Caco-2 (cell line): ENCODE measurements around the gene NUMBL. TPM values are rescaled to one million over a fixed set of nuclear protein-coding genes. Genes with fewer than 3 reads are reported as not detected.

Experiments used
- BruUV-seq: library from RNA; stranded (reverse); fragments of 400-500 nt; replicated peaks from 2 replicates; lab custom pipeline; 2021; lab: Mats Ljungman, UMichigan
- CTCF ChIA-PET: fragments of 300-600 bp; sonication (Branson Sonifier 250); formaldehyde crosslinking; loops from one replicate; lab custom pipeline; 2022; ENCODE audit warnings: antibody characterized with exemption; lab: Charles Lee
- POLR2A ChIA-PET: fragments of 300-600 bp; sonication (Branson Sonifier 250); formaldehyde crosslinking; loops from one replicate; lab custom pipeline; 2022; ENCODE audit warnings: antibody characterized with exemption; lab: Charles Lee
- DNase-seq, 2 experiments: peaks; one replicate each; pipeline versions ENCODE4 v3.0.0 to v3.0.0-alpha.2; 2020 to 2022
- H3K27me3 ChIP-seq: replicated peaks from 2 replicates; pipeline ENCODE4 v1.6.0; 2011; ENCODE audit warnings: low read length; ENCODE audit not compliant: control insufficient read depth, insufficient read depth
- H3K36me3 ChIP-seq: 2 replicates; pipeline ENCODE4 v1.5.1; 2011; ENCODE audit warnings: low read length; ENCODE audit not compliant: control insufficient read depth, insufficient read depth
- H3K4me1 ChIP-seq: fragments of 250-450 bp; sonication (Bioruptor Pico); 2 replicates; pipeline ENCODE4 v1.5.1; 2020; ENCODE audit warnings: mild to moderate bottlenecking
- H3K4me3 ChIP-seq: 2 replicates; pipeline ENCODE4 v1.5.1; 2011; ENCODE audit warnings: low read depth, mild to moderate bottlenecking, control low read depth, low read length
- H3K9me3 ChIP-seq: fragments of 250-450 bp; sonication (Bioruptor Pico); 2 replicates; pipeline ENCODE4 v1.5.1; 2020; ENCODE audit warnings: mild to moderate bottlenecking, moderate library complexity
- H3K27ac Mint-ChIP-seq: one replicate; pipeline ENCODE4 v1.8.0; 2022; ENCODE audit warnings: mixed read lengths; ENCODE audit not compliant: unreplicated experiment
- H3K27me3 Mint-ChIP-seq: one replicate; pipeline ENCODE4 v1.8.0; 2022; ENCODE audit warnings: mixed read lengths; ENCODE audit not compliant: insufficient read depth, unreplicated experiment
- H3K36me3 Mint-ChIP-seq: one replicate; pipeline ENCODE4 v1.8.0; 2022; ENCODE audit warnings: mild to moderate bottlenecking, mixed read lengths; ENCODE audit not compliant: insufficient read depth, unreplicated experiment
- H3K4me1 Mint-ChIP-seq: one replicate; pipeline ENCODE4 v1.8.0; 2022; ENCODE audit warnings: low read depth, mixed read lengths; ENCODE audit not compliant: unreplicated experiment
- H3K4me3 Mint-ChIP-seq: one replicate; pipeline ENCODE4 v1.8.0; 2022; ENCODE audit warnings: mild to moderate bottlenecking, moderate library complexity, mixed read lengths; ENCODE audit not compliant: unreplicated experiment
- H3K9me3 Mint-ChIP-seq: one replicate; pipeline ENCODE4 v1.8.0; 2022; ENCODE audit warnings: mixed read lengths; ENCODE audit not compliant: unreplicated experiment
- intact Hi-C: fragments of 100-400 bp; cut with micrococcal nuclease; formaldehyde crosslinking; loops from one replicate; pipeline ENCODE4 v1.10.0; 2022; ENCODE audit not compliant: unreplicated experiment
- total RNA-seq: library from RNA; stranded (reverse); gene quantifications from 2 replicates; pipeline ENCODE4 v1.2.3, GENCODE V29; 2022
- TF ChIP-seq, protein P1 (sequence below), 2 experiments: fragments of 200-600 bp in 1 of 2; IDR thresholded peaks; 1 replicate in 1 of 2; 2 replicates in 1 of 2; pipeline versions ENCODE4 v1.5.1 to v1.8.0; 2011 to 2022; ENCODE audit warnings: antibody characterized with exemption in 1 of 2, control low read depth in 1 of 2, inconsistent platforms in 1 of 2, low read depth in 1 of 2, low read length in 1 of 2, mild to moderate bottlenecking in 1 of 2, moderate library complexity in 1 of 2; ENCODE audit not compliant: insufficient read depth in 1 of 2, severe bottlenecking in 1 of 2, unreplicated experiment in 1 of 2

The NUMBL gene
- total RNA-seq, 1 experiment from 2014 or later, result 22.0 TPM

DNA sequence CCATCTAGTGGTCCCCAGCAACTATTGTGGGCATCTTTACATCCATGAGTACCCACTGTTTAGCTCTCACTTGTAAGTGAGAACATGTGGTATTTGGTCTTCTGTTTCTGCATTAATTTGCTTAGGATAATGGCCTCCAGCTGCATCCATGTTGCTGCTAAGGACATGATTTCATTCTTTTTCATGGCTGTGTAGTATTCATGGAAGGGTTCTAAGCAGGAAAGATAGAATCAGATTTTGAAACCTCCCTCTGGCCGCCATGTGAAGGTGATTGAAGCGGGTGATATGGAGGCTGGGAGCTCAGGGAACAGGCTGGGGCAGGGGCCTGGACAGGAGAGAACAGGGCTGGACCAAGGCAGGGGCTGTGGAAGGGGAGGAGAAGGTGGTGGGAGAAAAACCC, 69.2 kb downstream of the NUMBL start:
- TF ChIP-seq, protein P1, sequence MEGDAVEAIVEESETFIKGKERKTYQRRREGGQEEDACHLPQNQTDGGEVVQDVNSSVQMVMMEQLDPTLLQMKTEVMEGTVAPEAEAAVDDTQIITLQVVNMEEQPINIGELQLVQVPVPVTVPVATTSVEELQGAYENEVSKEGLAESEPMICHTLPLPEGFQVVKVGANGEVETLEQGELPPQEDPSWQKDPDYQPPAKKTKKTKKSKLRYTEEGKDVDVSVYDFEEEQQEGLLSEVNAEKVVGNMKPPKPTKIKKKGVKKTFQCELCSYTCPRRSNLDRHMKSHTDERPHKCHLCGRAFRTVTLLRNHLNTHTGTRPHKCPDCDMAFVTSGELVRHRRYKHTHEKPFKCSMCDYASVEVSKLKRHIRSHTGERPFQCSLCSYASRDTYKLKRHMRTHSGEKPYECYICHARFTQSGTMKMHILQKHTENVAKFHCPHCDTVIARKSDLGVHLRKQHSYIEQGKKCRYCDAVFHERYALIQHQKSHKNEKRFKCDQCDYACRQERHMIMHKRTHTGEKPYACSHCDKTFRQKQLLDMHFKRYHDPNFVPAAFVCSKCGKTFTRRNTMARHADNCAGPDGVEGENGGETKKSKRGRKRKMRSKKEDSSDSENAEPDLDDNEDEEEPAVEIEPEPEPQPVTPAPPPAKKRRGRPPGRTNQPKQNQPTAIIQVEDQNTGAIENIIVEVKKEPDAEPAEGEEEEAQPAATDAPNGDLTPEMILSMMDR (IDR thresholded peaks at IDR 0.05; ENCODE audit: insufficient read depth in 1 of 2, low read depth in 1 of 2, low read length in 1 of 2, severe bottlenecking in 1 of 2, unreplicated experiment in 1 of 2), result no peak
- BruUV-seq, result no TSS peak
- Histone ChIP-seq H3K27me3 (no peaks in the 10 kb centered on the region), H3K9me3 (no peaks in the 10 kb centered on the region), H3K4me1 (peaks cover 11% of the 10 kb centered on the region; the same call in 1 of the 2 replicates), H3K4me3 (no peak overlapping the region), H3K36me3 (no peaks in the 10 kb centered on the region)
- H3K9me3 Mint-ChIP-seq, result no peaks in the 10 kb centered on the region
- H3K27me3 Mint-ChIP-seq, result no peaks in the 10 kb centered on the region
- CTCF ChIA-PET, result interaction anchor here (1.3 kb wide), 1 partner anchor 72 kb away, joined by 3 read pairs; no protein-coding TSS in a partner anchor
- POLR2A ChIA-PET, result no interaction called here
- H3K4me1 Mint-ChIP-seq, result peaks cover 15% of the 10 kb centered on the region
- no peak for DNase-seq
- H3K27ac Mint-ChIP-seq, result no peak overlapping the region
- H3K36me3 Mint-ChIP-seq, result no peaks in the 10 kb centered on the region
- intact Hi-C loops, result no loop called here
- no peak overlapping the region for H3K4me3 Mint-ChIP-seq

DNA sequence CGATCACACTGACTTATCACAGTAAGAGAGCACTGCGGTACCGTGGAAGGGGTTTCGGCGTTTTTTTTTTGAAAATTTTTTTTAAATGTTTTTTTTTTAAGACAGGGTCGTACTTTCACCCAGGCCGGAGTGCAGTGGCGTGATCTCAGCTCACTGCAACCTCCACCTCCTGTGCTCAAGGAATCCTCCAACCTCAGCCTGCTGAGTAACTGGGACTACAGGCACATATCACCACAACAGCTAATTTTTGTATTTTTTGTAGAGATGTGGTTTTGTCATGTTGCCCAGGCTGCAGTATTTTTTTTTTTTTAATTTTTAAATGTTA, 70.3 kb downstream of the NUMBL start:
- intact Hi-C loops, result no loop called here
- H3K27me3 ChIP-seq, result no peaks in the 10 kb centered on the region
- ChIA-PET CTCF (interaction anchor here (0.8 kb wide), 1 partner anchor 154 kb away, joined by 3 read pairs; no protein-coding TSS in a partner anchor), POLR2A (no interaction called here)
- Mint-ChIP-seq H3K4me1 (peaks cover 21% of the 10 kb centered on the region), H3K9me3 (no peaks in the 10 kb centered on the region), H3K27me3 (no peaks in the 10 kb centered on the region), H3K4me3 (no peak overlapping the region), H3K27ac (no peak overlapping the region), H3K36me3 (no peaks in the 10 kb centered on the region)
- H3K4me1 ChIP-seq, result peaks cover 11% of the 10 kb centered on the region; the same call in 1 of the 2 replicates
- BruUV-seq, result no TSS peak
- no peak overlapping the region for H3K4me3 ChIP-seq
- DNase-seq, result no peak
- no peaks in the 10 kb centered on the region for H3K9me3 ChIP-seq
- H3K36me3 ChIP-seq, result no peaks in the 10 kb centered on the region
- TF ChIP-seq, protein P1 (IDR thresholded peaks at IDR 0.05; ENCODE audit: insufficient read depth in 1 of 2, low read depth in 1 of 2, low read length in 1 of 2, severe bottlenecking in 1 of 2, unreplicated experiment in 1 of 2), result no peak

- H3K4me3 ChIP-seq, result no peak overlapping the region
- H3K36me3 Mint-ChIP-seq, result peaks cover 4% of the 10 kb centered on the region
- no peak for DNase-seq
- intact Hi-C loops, result no loop called here
- H3K4me3 Mint-ChIP-seq, result no peak overlapping the region
- BruUV-seq, result no TSS peak
- no peak overlapping the region for H3K27ac Mint-ChIP-seq
- H3K27me3 Mint-ChIP-seq, result no peaks in the 10 kb centered on the region
- no peaks in the 10 kb centered on the region for H3K27me3 ChIP-seq
- H3K4me1 Mint-ChIP-seq, result peaks cover 21% of the 10 kb centered on the region
- peaks cover 11% of the 10 kb centered on the region; the same call in 1 of the 2 replicates for H3K4me1 ChIP-seq
- no peaks in the 10 kb centered on the region for H3K9me3 ChIP-seq
- CTCF ChIA-PET, result interaction anchor here (0.8 kb wide), 1 partner anchor 153 kb away, joined by 3 read pairs; no protein-coding TSS in a partner anchor
- no peaks in the 10 kb centered on the region for H3K36me3 ChIP-seq
- POLR2A ChIA-PET, result no interaction called here
- TF ChIP-seq, protein P1 (IDR thresholded peaks at IDR 0.05; ENCODE audit: insufficient read depth in 1 of 2, low read depth in 1 of 2, low read length in 1 of 2, severe bottlenecking in 1 of 2, unreplicated experiment in 1 of 2), result no peak
- H3K9me3 Mint-ChIP-seq, result no peaks in the 10 kb centered on the region
Observed at GRCh38 chr19:40619333-40620160, 70.9 kb downstream of the NUMBL start.
